SK-N-SH (cell line): Measurements from ENCODE around the gene SLC30A2. TPM values are rescaled to one million over a fixed set of nuclear protein-coding genes. Genes with fewer than 3 reads are reported as not detected.

Experiments
- CTCF ChIA-PET: fragments of 300-600, 350-600 bp; formaldehyde crosslinking; extraction: SDS; loops from one replicate; lab custom pipeline; 2021; lab: Yijun Ruan, JAX
- POLR2A ChIA-PET: fragments of 350-600 bp; sonication (Branson Sonifier 250); formaldehyde crosslinking; extraction: SDS; loops from one replicate; lab custom pipeline; 2020; ENCODE audit warnings: antibody characterized with exemption, inconsistent platforms; lab: Yijun Ruan, JAX
- DNase-seq: peaks from one replicate; pipeline ENCODE4 v3.0.0; 2012
- H2AFZ ChIP-seq: fragments of 200-600 bp; sonication (generic); 2 replicates; pipeline ENCODE4 v1.8.1; 2016; ENCODE audit warnings: antibody characterized with exemption, mild to moderate bottlenecking, low read depth
- H3F3A ChIP-seq: fragments of 200-600 bp; sonication (generic); replicated peaks from 2 replicates; pipeline ENCODE3; 2016; ENCODE audit warnings: antibody characterized with exemption, mild to moderate bottlenecking; ENCODE audit not compliant: insufficient read depth
- H3K27ac ChIP-seq, 2 experiments: fragments of 200-500 bp in 1 of 2; fragments of 200-600 bp in 1 of 2; sonication (Bioruptor generic) in 1 of 2; sonication (generic), shearing (Covaris generic) in 1 of 2; 2 replicates each; pipeline versions ENCODE4 v1.5.1 to v1.6.1; 2014 to 2016; ENCODE audit warnings: low read depth in 2 of 2, inconsistent platforms in 1 of 2, low read length in 1 of 2, mild to moderate bottlenecking in 1 of 2, mixed read lengths in 1 of 2
- H3K27me3 ChIP-seq: fragments of 200-600 bp; sonication (generic), shearing (Covaris generic); 2 replicates; pipeline ENCODE4 v1.6.1; 2016; ENCODE audit warnings: mixed run types; ENCODE audit not compliant: insufficient read depth
- H3K36me3 ChIP-seq, 2 experiments: fragments of 200-500 bp in 1 of 2; fragments of 200-600 bp in 1 of 2; sonication (Bioruptor generic) in 1 of 2; sonication (generic) in 1 of 2; replicated peaks in 1 of 2; 2 replicates each; pipeline versions ENCODE3 to v1.5.1; 2014 to 2016; ENCODE audit warnings: low read length in 1 of 2, mild to moderate bottlenecking in 1 of 2; ENCODE audit not compliant: insufficient read depth in 2 of 2, control insufficient read depth in 1 of 2
- H3K4me1 ChIP-seq, 2 experiments: fragments of 200-500 bp in 1 of 2; fragments of 200-600 bp in 1 of 2; sonication (Bioruptor generic) in 1 of 2; sonication (generic), shearing (Covaris generic) in 1 of 2; 2 replicates each; pipeline versions ENCODE4 v1.5.1 to v1.6.1; 2014 to 2016; ENCODE audit warnings: low read depth in 1 of 2, low read length in 1 of 2, mixed run types in 1 of 2; ENCODE audit not compliant: insufficient read depth in 2 of 2, control insufficient read depth in 1 of 2
- H3K4me2 ChIP-seq: fragments of 200-600 bp; sonication (generic), shearing (Covaris generic); 2 replicates; pipeline ENCODE4 v1.6.1; 2017; ENCODE audit warnings: mixed run types
- H3K4me3 ChIP-seq, 2 experiments: fragments of 200-500 bp in 1 of 2; fragments of 200-600 bp in 1 of 2; sonication (Bioruptor generic) in 1 of 2; sonication (generic), shearing (Covaris generic) in 1 of 2; 2 replicates each; pipeline versions ENCODE4 v1.5.1 to v1.8.1; 2014 to 2016; ENCODE audit warnings: low read depth in 2 of 2, inconsistent platforms in 1 of 2, low read length in 1 of 2, mild to moderate bottlenecking in 1 of 2, mixed read lengths in 1 of 2, moderate library complexity in 1 of 2
- H3K79me2 ChIP-seq: fragments of 200-600 bp; sonication (generic); 2 replicates; pipeline ENCODE4 v1.8.1; 2017; ENCODE audit warnings: mild to moderate bottlenecking; ENCODE audit not compliant: insufficient read depth
- H3K9ac ChIP-seq: fragments of 200-600 bp; sonication (generic); 2 replicates; pipeline ENCODE4 v1.6.1; 2017; ENCODE audit warnings: mixed run types
- H3K9me2 ChIP-seq: fragments of 200-600 bp; sonication (generic); 2 replicates; pipeline ENCODE4 v1.6.1; 2017; ENCODE audit warnings: mixed run types
- H3K9me3 ChIP-seq: fragments of 200-600 bp; sonication (generic); 2 replicates; pipeline ENCODE4 v1.6.1; 2017; ENCODE audit warnings: mixed run types, mild to moderate bottlenecking, moderate library complexity
- H4K20me1 ChIP-seq: fragments of 200-600 bp; sonication (generic); 2 replicates; pipeline ENCODE4 v1.6.1; 2017; ENCODE audit warnings: mild to moderate bottlenecking, mixed run types; ENCODE audit not compliant: insufficient read depth
- MAX ChIP-seq: IDR thresholded peaks from 2 replicates; pipeline ENCODE4 v1.4.0; 2012; ENCODE audit warnings: low read depth
- PBX3 ChIP-seq: IDR thresholded peaks from 2 replicates; pipeline ENCODE4; 2012
- POLR2AphosphoS5 ChIP-seq: IDR thresholded peaks from 2 replicates; pipeline ENCODE4 v1.6.1; 2012; ENCODE audit warnings: low read depth, low read length
- RFX5 ChIP-seq: IDR thresholded peaks from 2 replicates; pipeline ENCODE4 v1.6.1; 2012; ENCODE audit warnings: mild to moderate bottlenecking, improper control_type of control experiment, low read length
- TCF12 ChIP-seq: IDR thresholded peaks from 2 replicates; pipeline ENCODE4 v1.4.0; 2012
- WGBS: methylation state at CpG from one replicate; pipeline ENCODE4 v1.1.6; 2017; ENCODE audit warnings: low lambda C conversion rate; 5-methylcytosine and 5-hydroxymethylcytosine counted together
- polyA plus RNA-seq, 3 experiments: library from polyadenylated mRNA; depleted of rRNA; stranded (reverse); fragments of >200 nt; gene quantifications; 2 replicates each; pipeline ENCODE4 v1.2.3, GENCODE V29; 2012
- small RNA-seq, 7 experiments: library from RNA; depleted of rRNA; stranded (forward); fragments of <200 nt; gene quantifications; one replicate each; pipeline ENCODE3, GENCODE V24; 2012
- TF ChIP-seq, protein P1 (sequence below): fragments of 200-600 bp; sonication (generic); IDR thresholded peaks from 2 replicates; pipeline ENCODE4 v1.6.1; 2017; ENCODE audit warnings: antibody characterized with exemption, mild to moderate bottlenecking, moderate library complexity

Gene SLC30A2
- polyA plus RNA-seq, 1 of the 3 experiments (the other 2 are of a cell fraction): not detected

DNA sequence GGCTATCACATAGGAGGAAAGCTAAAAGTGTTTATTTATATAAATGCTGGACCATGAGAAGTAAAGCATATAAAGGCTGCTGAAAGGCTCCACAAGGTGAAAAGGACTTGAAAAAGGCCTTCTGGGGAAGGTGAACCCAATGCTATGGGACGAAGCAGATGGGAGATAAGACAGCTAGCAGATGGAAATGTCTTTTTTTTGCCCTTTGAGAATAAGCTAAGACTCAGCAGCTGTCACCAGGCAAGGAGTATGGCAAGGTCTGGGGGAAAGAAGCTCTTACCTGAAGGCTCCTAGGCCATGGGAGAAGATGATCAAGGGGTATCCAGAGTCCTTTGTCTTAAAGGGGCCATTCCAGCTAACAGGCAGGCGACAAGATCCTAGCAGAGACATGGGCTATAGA is 58.0 kb downstream of the SLC30A2 start:
- Histone ChIP-seq H3K4me1 (no peaks in the 10 kb centered on the region; a peak in 1 of 4 replicates), H4K20me1 (no peaks in the 10 kb centered on the region), H3K9me2 (no peaks in the 10 kb centered on the region), H3K4me3 (no peak overlapping the region), H3K9ac (no peak overlapping the region), H3K27me3 (no peaks in the 10 kb centered on the region), H3K36me3 (peaks cover 10 to 39% of the 10 kb centered on the region in 2 experiments), H3K27ac (no peak overlapping the region), H3K79me2 (no peaks in the 10 kb centered on the region), H3K4me2 (no peak overlapping the region), H3F3A (no peaks in the 10 kb centered on the region), H2AFZ (no peak overlapping the region), H3K9me3 (no peaks in the 10 kb centered on the region)
- WGBS: 97% methylated on average over 2 of the region's 2 CpGs
- CTCF ChIA-PET: interaction anchor here (0.6 to 6.7 kb wide), 6 partner anchors 9 to 185 kb away, joined by 3 to 34 read pairs (median 4); partner anchors contain the start of gene PAFAH2
- POLR2A ChIA-PET: no interaction called here
- DNase-seq: no peak
- TF ChIP-seq RFX5 (no peak), MAX (no peak), POLR2AphosphoS5 (no peak), PBX3 (no peak), TCF12 (no peak)
- TF ChIP-seq, protein P1, sequence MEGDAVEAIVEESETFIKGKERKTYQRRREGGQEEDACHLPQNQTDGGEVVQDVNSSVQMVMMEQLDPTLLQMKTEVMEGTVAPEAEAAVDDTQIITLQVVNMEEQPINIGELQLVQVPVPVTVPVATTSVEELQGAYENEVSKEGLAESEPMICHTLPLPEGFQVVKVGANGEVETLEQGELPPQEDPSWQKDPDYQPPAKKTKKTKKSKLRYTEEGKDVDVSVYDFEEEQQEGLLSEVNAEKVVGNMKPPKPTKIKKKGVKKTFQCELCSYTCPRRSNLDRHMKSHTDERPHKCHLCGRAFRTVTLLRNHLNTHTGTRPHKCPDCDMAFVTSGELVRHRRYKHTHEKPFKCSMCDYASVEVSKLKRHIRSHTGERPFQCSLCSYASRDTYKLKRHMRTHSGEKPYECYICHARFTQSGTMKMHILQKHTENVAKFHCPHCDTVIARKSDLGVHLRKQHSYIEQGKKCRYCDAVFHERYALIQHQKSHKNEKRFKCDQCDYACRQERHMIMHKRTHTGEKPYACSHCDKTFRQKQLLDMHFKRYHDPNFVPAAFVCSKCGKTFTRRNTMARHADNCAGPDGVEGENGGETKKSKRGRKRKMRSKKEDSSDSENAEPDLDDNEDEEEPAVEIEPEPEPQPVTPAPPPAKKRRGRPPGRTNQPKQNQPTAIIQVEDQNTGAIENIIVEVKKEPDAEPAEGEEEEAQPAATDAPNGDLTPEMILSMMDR: no peak

Small RNA genes lying within 50 kb of the gene (small RNA-seq; reads per million reads assigned to genes)
- gene RF00283 (0 reads per million in 7 experiments), gene RF00492 (0 reads per million in 7 experiments)

Other genes with a start within 250 kb of the SLC30A2 start
- 32.7 and 56.2 TPM in 2 replicates for gene SELENON, start 245.9 kb downstream of the SLC30A2 start, polyA plus RNA-seq (2012; rRNA removed)
- 53.6 and 61.2 TPM in 2 replicates for gene MTFR1L, start 226.2 kb downstream of the SLC30A2 start, polyA plus RNA-seq (2012; rRNA removed)
- 1.9 TPM in 2 replicates for gene AUNIP, start 186.7 kb downstream of the SLC30A2 start, polyA plus RNA-seq (2012; rRNA removed)
- gene PAQR7, start 170.4 kb downstream of the SLC30A2 start, polyA plus RNA-seq (2012; rRNA removed): 5.6 and 7.0 TPM in 2 replicates
- gene STMN1, start 139.7 kb downstream of the SLC30A2 start, polyA plus RNA-seq (2012; rRNA removed): 72.8 and 143 TPM in 2 replicates
- gene PAFAH2, start 48.1 kb downstream of the SLC30A2 start, polyA plus RNA-seq (2012; rRNA removed): 10.8 and 16.0 TPM in 2 replicates
- 0.58 and 1.1 TPM in 2 replicates for gene EXTL1, start 24.3 kb downstream of the SLC30A2 start, polyA plus RNA-seq (2012; rRNA removed)
- gene TRIM63, start 21.5 kb upstream of the SLC30A2 start, polyA plus RNA-seq (2012; rRNA removed): not detected in 2 replicates
- gene PDIK1L, start 65.7 kb upstream of the SLC30A2 start, polyA plus RNA-seq (2012; rRNA removed): 1.2 and 1.3 TPM in 2 replicates
- 0.50 and 0.64 TPM in 2 replicates for gene FAM110D, start 113.0 kb upstream of the SLC30A2 start, polyA plus RNA-seq (2012; rRNA removed)
- gene C1orf232, start 122.8 kb upstream of the SLC30A2 start, polyA plus RNA-seq (2012; rRNA removed): not detected in 2 replicates
- 58.7 and 64.8 TPM in 2 replicates for gene ZNF593, start 123.8 kb upstream of the SLC30A2 start, polyA plus RNA-seq (2012; rRNA removed)
- not detected in 2 replicates for gene ZNF593OS, start 125.7 kb upstream of the SLC30A2 start, polyA plus RNA-seq (2012; rRNA removed)
- 0.49 and 0.58 TPM in 2 replicates for gene CNKSR1, start 131.4 kb upstream of the SLC30A2 start, polyA plus RNA-seq (2012; rRNA removed)
- gene CATSPER4, start 144.5 kb upstream of the SLC30A2 start, polyA plus RNA-seq (2012; rRNA removed): not detected in 2 replicates
- gene CEP85, start 188.1 kb upstream of the SLC30A2 start, polyA plus RNA-seq (2012; rRNA removed): 12.1 and 16.6 TPM in 2 replicates
- 131 and 202 TPM in 2 replicates for gene SH3BGRL3, start 234.0 kb upstream of the SLC30A2 start, polyA plus RNA-seq (2012; rRNA removed)